Liver (tissue), 3 donors: ENCODE results near the gene PARN.

Experiments used
- FOXA1 ChIP-seq: IDR thresholded peaks from 2 replicates; pipeline ENCODE4 v1.6.1; 2016; ENCODE audit warnings: antibody characterized with exemption
- RAD21 ChIP-seq, 2 donors: IDR thresholded peaks; 2 replicates each; pipeline ENCODE4 v1.6.1; 2016; ENCODE audit warnings: antibody characterized with exemption in 2 of 2, mild to moderate bottlenecking in 2 of 2
- TAF1 ChIP-seq: conservative IDR thresholded peaks from 2 replicates; pipeline ENCODE4 v1.6.1; 2016; ENCODE audit warnings: antibody characterized with exemption, mild to moderate bottlenecking
- YY1 ChIP-seq: IDR thresholded peaks from 2 replicates; pipeline ENCODE4 v1.6.1; 2016; ENCODE audit warnings: antibody characterized with exemption, mild to moderate bottlenecking
- TF ChIP-seq, protein P1 (sequence below): fragments of 150-350 bp; IDR thresholded peaks from 2 replicates; pipeline ENCODE4 v1.5.1; 2017; ENCODE audit warnings: improper control_type of control experiment, low read depth, low read length; ENCODE audit not compliant: missing input control
- TF ChIP-seq, protein P2 (sequence below): IDR thresholded peaks from 2 replicates; pipeline ENCODE4 v1.6.1; 2016; ENCODE audit warnings: antibody characterized with exemption, mild to moderate bottlenecking
- TF ChIP-seq, protein P3 (sequence below): IDR thresholded peaks from 2 replicates; pipeline ENCODE4 v1.6.1; 2016; ENCODE audit warnings: antibody characterized with exemption
- TF ChIP-seq, protein P4 (sequence below): IDR thresholded peaks from 2 replicates; pipeline ENCODE4 v1.6.1; 2016; ENCODE audit warnings: antibody characterized with exemption
- donor health status: healthy.
- donor health status: healthy.

DNA sequence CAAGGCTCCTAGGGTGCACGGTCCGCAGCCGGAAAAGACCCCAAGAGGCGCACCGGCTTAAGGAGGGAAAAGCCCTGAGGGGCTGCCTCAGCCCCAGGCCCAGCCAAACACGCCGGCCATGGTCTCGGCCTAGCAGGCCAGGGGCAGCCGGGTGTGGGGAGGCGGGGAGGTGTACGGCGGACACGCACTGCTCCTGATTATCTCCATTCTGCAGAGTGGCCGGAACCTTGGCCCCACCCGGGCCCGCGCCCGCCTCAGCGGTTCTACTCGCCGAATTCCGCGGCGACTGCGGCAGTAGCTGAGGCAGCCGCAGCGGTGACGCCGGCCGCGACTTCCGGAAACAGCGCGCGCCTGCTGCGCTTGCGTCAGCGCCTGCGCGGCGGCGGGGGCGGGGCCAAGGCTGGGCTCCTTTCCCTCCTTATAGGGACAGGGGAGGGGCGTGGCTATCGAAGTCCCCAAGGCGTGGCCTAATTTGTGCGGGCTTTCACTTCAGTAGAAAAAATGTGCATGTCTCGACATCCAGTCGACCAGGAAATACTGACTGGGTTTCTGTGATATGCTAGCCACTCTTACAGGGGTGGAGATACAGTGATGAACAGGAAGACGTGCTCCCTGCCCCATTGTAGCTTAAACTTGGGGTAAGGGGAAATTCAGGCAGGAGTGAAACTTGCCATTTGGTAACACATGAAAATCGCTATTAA is at the start of gene PARN:
- TF ChIP-seq FOXA1 (no peak), RAD21 (IDR thresholded peaks at IDR 0.05) (no peak), TAF1 (peak; percentile 57), YY1 (no peak)
- TF ChIP-seq, protein P1, sequence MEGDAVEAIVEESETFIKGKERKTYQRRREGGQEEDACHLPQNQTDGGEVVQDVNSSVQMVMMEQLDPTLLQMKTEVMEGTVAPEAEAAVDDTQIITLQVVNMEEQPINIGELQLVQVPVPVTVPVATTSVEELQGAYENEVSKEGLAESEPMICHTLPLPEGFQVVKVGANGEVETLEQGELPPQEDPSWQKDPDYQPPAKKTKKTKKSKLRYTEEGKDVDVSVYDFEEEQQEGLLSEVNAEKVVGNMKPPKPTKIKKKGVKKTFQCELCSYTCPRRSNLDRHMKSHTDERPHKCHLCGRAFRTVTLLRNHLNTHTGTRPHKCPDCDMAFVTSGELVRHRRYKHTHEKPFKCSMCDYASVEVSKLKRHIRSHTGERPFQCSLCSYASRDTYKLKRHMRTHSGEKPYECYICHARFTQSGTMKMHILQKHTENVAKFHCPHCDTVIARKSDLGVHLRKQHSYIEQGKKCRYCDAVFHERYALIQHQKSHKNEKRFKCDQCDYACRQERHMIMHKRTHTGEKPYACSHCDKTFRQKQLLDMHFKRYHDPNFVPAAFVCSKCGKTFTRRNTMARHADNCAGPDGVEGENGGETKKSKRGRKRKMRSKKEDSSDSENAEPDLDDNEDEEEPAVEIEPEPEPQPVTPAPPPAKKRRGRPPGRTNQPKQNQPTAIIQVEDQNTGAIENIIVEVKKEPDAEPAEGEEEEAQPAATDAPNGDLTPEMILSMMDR, result no peak
- TF ChIP-seq, protein P2, sequence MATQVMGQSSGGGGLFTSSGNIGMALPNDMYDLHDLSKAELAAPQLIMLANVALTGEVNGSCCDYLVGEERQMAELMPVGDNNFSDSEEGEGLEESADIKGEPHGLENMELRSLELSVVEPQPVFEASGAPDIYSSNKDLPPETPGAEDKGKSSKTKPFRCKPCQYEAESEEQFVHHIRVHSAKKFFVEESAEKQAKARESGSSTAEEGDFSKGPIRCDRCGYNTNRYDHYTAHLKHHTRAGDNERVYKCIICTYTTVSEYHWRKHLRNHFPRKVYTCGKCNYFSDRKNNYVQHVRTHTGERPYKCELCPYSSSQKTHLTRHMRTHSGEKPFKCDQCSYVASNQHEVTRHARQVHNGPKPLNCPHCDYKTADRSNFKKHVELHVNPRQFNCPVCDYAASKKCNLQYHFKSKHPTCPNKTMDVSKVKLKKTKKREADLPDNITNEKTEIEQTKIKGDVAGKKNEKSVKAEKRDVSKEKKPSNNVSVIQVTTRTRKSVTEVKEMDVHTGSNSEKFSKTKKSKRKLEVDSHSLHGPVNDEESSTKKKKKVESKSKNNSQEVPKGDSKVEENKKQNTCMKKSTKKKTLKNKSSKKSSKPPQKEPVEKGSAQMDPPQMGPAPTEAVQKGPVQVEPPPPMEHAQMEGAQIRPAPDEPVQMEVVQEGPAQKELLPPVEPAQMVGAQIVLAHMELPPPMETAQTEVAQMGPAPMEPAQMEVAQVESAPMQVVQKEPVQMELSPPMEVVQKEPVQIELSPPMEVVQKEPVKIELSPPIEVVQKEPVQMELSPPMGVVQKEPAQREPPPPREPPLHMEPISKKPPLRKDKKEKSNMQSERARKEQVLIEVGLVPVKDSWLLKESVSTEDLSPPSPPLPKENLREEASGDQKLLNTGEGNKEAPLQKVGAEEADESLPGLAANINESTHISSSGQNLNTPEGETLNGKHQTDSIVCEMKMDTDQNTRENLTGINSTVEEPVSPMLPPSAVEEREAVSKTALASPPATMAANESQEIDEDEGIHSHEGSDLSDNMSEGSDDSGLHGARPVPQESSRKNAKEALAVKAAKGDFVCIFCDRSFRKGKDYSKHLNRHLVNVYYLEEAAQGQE, result no peak
- TF ChIP-seq, protein P3, sequence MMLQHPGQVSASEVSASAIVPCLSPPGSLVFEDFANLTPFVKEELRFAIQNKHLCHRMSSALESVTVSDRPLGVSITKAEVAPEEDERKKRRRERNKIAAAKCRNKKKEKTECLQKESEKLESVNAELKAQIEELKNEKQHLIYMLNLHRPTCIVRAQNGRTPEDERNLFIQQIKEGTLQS, result no peak
- TF ChIP-seq, protein P4, sequence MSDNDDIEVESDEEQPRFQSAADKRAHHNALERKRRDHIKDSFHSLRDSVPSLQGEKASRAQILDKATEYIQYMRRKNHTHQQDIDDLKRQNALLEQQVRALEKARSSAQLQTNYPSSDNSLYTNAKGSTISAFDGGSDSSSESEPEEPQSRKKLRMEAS, result peak; percentile 29
